Tibial artery (tissue), 4 donors: ENCODE results near the gene ST3GAL5.

Experiments
- DNase-seq, 2 donors: peaks; one replicate each; pipeline ENCODE4 v3.0.0-alpha.2; 2019
- H3K27ac ChIP-seq, 2 donors: fragments of 200-600 bp; sonication (generic) in 1 of 2; 1 replicate in 1 of 2; 2 replicates in 1 of 2; pipeline ENCODE4 v1.5.1; 2018 to 2019; ENCODE audit warnings: mild to moderate bottlenecking in 1 of 2
- H3K27me3 ChIP-seq, 2 donors: fragments of 200-600 bp; sonication (generic) in 1 of 2; one replicate each; pipeline versions ENCODE4 v1.5.1 to v1.6.0; 2016 to 2019
- H3K36me3 ChIP-seq, 3 donors: fragments of 200-600 bp; sonication (generic) in 2 of 3; one replicate each; pipeline ENCODE4 v1.5.1; 2016 to 2019; ENCODE audit warnings: mild to moderate bottlenecking in 2 of 3
- H3K4me1 ChIP-seq, 4 donors: fragments of 200-600 bp; sonication (generic) in 2 of 4; 1 replicate in 3 of 4; 2 replicates in 1 of 4; pipeline ENCODE4 v1.5.1; 2016 to 2019
- H3K4me3 ChIP-seq, 2 donors: fragments of 200-600 bp; sonication (generic) in 1 of 2; 1 replicate in 1 of 2; 2 replicates in 1 of 2; pipeline ENCODE4 v1.5.1; 2018 to 2019; ENCODE audit warnings: mild to moderate bottlenecking in 2 of 2
- H3K9me3 ChIP-seq, 3 donors: fragments of 200-600 bp; sonication (generic) in 1 of 3; one replicate each; pipeline ENCODE4 v1.5.1; 2016 to 2019
- CTCF ChIP-seq, 2 experiments: fragments of 200-600 bp in 1 of 2; fragments of 450-650 bp in 1 of 2; IDR thresholded peaks; one replicate each; pipeline ENCODE4 v1.5.1; 2017 to 2019; ENCODE audit warnings: antibody characterized with exemption in 2 of 2, mild to moderate bottlenecking in 1 of 2, moderate library complexity in 1 of 2
- intact Hi-C: fragments of 100-400 bp; cut with DNase I; formaldehyde crosslinking; loops from one replicate; pipeline ENCODE4 v1.15.0; 2023; ENCODE audit warnings: low total_unique reads

The ST3GAL5 gene

GRCh38 chr2:85893428-85894258 is 4.9 kb upstream of the ST3GAL5 start:
- no peak for TF ChIP-seq CTCF (IDR thresholded peaks at IDR 0.05)
- no peak for DNase-seq
- intact Hi-C loops: loop anchor here (10.0 kb wide), 1 partner anchor 101 kb away; no protein-coding TSS in a partner anchor

GRCh38 chr2:85892216-85892944 is 3.6 kb upstream of the ST3GAL5 start:
- Histone ChIP-seq H3K27me3 (no peaks in the 10 kb centered on the region), H3K4me3 (no peak overlapping the region), H3K4me1 (peaks cover 0 to 25% (median 15%) of the 10 kb centered on the region in 4 donors), H3K9me3 (no peaks in the 10 kb centered on the region), H3K27ac (no peak overlapping the region), H3K36me3 (no peaks in the 10 kb centered on the region)
- intact Hi-C loops: loop anchor here (10.0 kb wide), 1 partner anchor 102 kb away; no protein-coding TSS in a partner anchor
- DNase-seq: no peak
- TF ChIP-seq CTCF (IDR thresholded peaks at IDR 0.05): no peak

More at GRCh38 chr2:85893428-85894258, 4.9 kb upstream of the ST3GAL5 start:
- no peaks in the 10 kb centered on the region for H3K27me3 ChIP-seq
- H3K4me3 ChIP-seq: no peak overlapping the region
- H3K9me3 ChIP-seq: no peaks in the 10 kb centered on the region
- H3K4me1 ChIP-seq: peaks cover 0 to 15% (median 13%) of the 10 kb centered on the region in 4 donors
- no peaks in the 10 kb centered on the region for H3K36me3 ChIP-seq
- no peak overlapping the region for H3K27ac ChIP-seq

DNA sequence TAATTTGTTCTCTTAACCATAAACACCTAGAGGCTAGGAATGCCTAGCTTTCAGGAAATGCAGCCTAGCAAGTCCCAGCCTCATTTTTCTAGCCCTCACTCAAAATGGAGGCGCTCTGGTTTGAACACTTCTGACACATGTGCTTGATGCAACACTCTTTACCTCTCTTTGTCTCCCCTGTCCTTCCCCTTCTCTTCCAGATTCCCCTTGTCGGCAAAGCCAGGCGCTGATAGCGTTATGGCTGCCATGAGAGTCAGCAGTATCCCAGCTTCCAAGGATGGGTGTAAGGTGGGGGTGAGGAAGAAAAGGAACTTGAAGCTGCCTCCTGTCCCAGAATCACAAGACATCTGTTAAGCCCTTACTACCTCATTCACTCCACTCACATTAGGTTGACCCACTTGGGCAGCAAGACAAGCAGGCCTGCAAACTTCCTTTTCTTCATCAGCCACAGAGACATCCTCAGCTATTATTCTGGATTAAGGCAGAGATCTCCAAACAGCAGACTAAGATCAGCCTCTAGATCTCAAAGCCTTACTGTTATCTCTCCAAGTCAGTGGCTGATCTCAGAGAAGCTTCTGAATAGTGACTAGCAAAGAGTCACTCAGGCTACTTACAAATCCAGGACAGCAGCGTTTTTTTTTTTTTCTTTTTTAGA is 1.9 kb upstream of the ST3GAL5 start:
- Histone ChIP-seq H3K27ac (no peak overlapping the region), H3K4me1 (peaks cover 0 to 37% (median 23%) of the 10 kb centered on the region in 4 donors), H3K27me3 (no peaks in the 10 kb centered on the region), H3K4me3 (no peak overlapping the region), H3K36me3 (no peaks in the 10 kb centered on the region), H3K9me3 (no peaks in the 10 kb centered on the region)
- TF ChIP-seq CTCF (IDR thresholded peaks at IDR 0.05): no peak
- DNase-seq: no peak
- intact Hi-C loops: loop anchor here (10.0 kb wide), 1 partner anchor 104 kb away; no protein-coding TSS in a partner anchor

GRCh38 chr2:85889627-85890281 is 964 bp upstream of the ST3GAL5 start:
- H3K36me3 ChIP-seq: no peaks in the 10 kb centered on the region
- DNase-seq: peak in 1 of 2 donors; percentile 62
- no peaks in the 10 kb centered on the region for H3K9me3 ChIP-seq
- H3K27me3 ChIP-seq: no peaks in the 10 kb centered on the region
- peak overlapping the region; percentile 71 to 77 for H3K27ac ChIP-seq
- H3K4me3 ChIP-seq: peak overlapping the region; percentile 61 to 76
- intact Hi-C loops: loop anchor here (5.0 to 10.0 kb wide), 2 partner anchors 105 to 188 kb away; no protein-coding TSS in a partner anchor
- peaks cover 0 to 37% (median 23%) of the 10 kb centered on the region in 4 donors for H3K4me1 ChIP-seq
- TF ChIP-seq CTCF (IDR thresholded peaks at IDR 0.05): no peak
